ENCODE results near the gene AP1S2. TPM values are rescaled to one million over a fixed set of nuclear protein-coding genes. Genes with fewer than 3 reads are reported as not detected.

Gene AP1S2
- polyA plus RNA-seq, 1 donor, result 40.4 TPM

DNA sequence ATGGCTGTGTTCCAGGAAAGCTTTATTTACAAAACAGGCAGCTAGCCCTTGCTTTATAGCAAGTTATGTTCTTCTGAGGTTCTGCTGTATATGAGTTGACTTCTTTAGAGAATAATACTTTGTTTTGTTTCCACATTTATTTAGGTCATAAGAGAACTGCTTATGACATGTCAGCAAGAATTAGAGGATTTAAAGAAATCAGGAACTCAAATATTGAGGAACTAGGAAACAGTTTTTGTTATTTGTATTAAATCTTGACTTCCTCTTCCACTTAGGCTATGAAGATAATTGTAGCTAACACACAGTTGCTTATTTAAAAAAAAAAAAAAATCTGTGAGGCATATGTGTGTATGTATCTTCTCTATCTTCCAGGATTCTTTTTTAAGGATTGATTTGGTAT is 50.0 kb downstream of the AP1S2 start:
- DNase-seq, result no peak

DNA sequence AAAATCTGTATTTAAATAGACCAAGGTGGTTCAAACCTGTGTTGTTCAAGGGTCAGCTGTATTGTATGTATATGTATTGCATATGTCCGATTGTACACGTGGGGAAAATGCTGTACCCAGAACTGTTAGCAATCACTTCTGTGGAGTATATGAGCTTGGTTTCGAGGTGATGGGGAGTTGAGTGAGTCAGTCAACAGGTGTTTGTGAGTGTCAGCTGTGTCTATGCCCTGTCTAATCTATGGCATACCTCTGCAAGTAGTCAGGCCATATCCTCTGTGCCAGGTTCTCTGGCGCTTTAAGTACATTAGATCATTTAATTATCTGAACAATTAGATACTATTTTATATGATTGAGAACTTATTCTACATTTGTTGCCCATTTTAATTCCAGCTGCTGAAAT is 56.9 kb downstream of the AP1S2 start:
- no peak for DNase-seq

- peak; percentile 16 for DNase-seq
Observed at GRCh38 chrX:15790769-15791290, 63.8 kb downstream of the AP1S2 start.

- DNase-seq, result peak; percentile 70
Observed at GRCh38 chrX:15789979-15790768, 64.4 kb downstream of the AP1S2 start, which contains the start of gene ZRSR2. Gene ZRSR2, plus strand, starts transcription at chrX:15790484. Its CDS starts 12 bp downstream, at chrX:15790496.

DNA sequence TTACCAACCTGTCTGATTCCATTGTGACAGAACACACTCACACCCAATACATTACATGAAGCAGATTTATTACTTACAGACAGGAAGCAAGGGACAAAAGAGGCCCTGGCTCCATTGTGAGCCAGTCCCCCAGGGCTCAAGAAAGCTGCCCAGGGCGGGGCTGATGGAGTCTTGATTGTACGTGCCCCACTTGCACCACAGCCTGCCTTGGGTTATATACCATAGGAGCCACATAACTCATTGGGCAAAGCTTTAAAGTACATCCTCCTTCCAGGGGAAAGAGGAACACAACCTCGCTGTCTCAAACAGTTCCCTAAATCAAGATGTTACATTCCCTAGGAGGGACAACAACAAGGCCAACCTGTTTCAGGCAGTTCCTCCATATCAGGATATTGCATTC is 67.7 kb downstream of the AP1S2 start:
- DNase-seq, result no peak

DNA sequence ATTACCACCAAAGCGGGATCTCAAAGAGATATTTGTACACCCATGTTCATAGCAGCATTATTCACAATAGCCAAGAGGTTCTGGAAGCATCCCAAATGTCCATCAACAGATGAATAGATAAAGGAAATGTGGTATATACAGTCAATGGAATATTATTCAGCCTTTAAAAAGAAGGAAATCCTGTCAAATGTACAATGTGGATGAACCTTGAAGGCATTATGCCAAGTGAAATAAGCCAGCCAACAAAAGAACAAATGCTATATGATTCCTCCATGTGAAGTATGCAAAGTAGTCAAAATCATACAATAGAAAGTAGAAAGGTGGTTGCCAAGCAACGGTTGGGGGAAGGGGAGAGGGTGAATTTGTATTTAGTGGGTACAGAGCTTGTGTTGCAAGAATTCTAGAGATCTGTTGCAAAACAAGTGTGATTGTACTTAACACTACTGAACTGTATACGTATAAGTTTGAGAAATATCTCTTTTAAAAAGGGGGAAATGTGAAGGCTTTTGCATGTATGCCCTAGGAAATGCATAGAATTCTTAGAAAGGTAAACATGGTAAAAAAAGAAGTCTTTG is 69.3 kb downstream of the AP1S2 start:
- DNase-seq, result no peak

DNA sequence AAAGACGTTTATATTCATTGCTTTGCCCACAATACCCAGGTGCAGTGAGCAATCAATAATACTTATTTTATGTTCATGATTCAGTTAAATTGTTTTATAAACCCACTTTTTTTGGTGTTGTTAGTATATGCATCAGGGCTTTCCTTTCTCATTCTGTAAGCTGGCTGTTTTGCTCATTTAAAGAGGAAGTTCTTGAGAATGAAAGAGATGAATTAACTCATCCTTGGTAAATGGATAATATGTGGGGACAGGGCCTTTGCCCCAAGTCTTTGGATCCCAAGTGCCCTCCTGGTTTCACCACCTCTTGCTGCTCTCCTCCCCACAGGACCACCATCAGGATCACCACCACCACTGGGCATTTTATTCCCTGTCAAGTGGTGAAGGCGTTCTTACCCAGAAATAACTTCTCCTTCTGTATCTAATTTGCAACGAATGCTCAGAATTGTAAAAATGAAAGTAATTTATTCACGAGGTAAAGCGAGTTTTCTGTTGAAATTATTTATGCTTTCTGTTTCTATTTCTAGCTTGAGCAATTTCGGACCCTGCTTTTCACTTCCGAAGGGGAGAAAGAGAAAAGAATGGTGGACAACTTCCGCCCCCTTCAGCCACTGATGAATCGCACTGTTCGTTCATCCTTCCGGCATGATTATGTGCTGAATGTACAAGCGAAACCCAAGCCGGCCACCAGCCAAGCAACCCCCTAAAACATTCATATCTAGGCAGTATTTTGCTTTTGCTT is 72.5 kb downstream of the AP1S2 start:
- no peak for DNase-seq

Other genes with a start within 250 kb of the AP1S2 start
- gene CLTRN, start 190.0 kb downstream of the AP1S2 start, polyA plus RNA-seq (ENCODE audit: insufficient read length), result 0.83 TPM
- gene CA5B, start 116.5 kb downstream of the AP1S2 start, polyA plus RNA-seq (ENCODE audit: insufficient read length), result 4.0 TPM
- gene ZRSR2, start 64.3 kb downstream of the AP1S2 start, polyA plus RNA-seq (ENCODE audit: insufficient read length), result 9.4 TPM

All from hindlimb muscle (tissue), 1 donor.